HG03159 (cell line): ENCODE results near the gene DCAKD.

Source experiments
- ATAC-seq: cut with Tn5 transposase; IDR thresholded peaks from one replicate; pipeline ENCODE4 v1.9.1; 2021; ENCODE audit warnings: mild to moderate bottlenecking, moderate library complexity; ENCODE audit not compliant: unreplicated experiment

The DCAKD gene

DNA sequence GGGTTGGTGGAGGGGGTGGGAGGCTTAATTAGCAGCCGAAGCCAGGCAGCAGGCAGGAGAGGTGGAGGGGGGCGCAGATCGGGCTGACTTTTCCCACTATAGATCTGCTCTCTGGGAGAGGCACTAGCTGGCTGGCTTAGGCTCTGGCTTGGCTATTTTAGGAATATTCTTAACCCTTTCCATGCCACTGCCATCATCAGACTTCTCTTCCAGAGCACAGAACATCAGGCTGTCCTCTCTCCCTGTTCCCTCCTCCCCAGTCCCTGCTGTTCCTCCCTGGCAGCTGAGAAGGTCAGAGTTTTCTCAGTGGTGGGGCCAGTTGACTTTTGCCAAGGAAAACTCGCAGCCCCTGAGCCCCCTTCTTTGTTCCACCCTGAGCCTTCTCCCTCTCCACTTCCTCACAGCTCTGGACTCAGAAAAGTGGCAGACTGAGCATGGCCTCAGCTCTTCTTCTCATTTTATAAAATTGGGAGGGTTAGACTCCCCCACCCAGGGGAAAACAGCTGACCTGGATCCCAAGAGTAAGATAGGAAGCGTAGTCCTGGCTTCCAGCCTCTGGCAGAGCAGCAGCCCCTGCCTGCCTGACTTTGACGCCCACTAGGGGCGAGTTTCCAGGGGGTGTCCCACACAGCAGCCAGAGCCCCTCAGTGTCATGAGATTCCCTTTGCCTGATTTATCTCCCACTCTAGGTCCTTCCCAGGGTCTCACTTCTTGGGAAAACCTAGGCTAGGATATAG is 73.5 kb downstream of the DCAKD start:
- no peak for ATAC-seq

DNA sequence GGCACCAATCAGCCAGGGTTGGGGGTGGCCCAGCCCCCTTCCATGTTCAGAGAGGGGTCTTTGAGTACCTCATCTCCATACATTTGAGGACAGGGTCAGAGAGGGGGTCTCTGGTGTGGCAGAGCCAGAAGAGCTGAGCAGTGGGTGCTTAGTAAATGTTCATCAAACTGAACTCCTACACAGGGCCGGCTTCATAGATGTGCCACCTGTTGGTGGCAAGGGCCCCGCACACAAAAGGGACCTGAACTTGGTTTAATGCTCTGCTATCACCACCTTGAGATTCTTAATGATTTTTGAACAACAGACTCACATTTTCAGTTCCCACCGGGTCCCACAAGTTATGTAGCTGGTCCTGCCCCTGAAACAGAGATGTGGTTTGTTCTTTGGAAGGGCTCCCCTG is 74.4 kb downstream of the DCAKD start:
- ATAC-seq = no peak

DNA sequence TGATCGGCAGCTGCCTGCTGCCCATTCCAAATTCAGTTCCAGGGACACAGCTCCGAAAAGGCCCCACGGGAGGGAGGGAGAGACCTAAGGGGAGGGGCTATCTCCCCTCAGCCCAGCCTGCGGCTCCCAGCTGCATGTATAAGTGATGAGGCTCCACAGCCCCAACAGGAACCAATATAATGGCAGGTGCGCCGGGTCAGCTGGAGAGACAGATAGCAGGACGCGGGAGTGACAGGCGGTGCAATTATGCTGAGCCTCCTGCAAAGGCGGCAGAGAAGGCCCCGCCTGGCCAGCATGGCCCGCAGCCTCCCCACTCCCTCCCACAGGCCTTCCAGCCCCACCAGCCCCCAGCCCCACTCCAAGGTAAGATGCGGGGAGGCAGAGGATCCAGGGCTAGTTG is 75.2 kb downstream of the DCAKD start:
- ATAC-seq = no peak
